GM08714 (cell line): ENCODE results near the gene DPYSL3.

Source experiments
- H3K4me3 ChIP-seq: fragments of 200-500 bp; sonication (Bioruptor generic); 2 replicates; pipeline ENCODE4 v1.5.1; 2014; ENCODE audit warnings: mild to moderate bottlenecking, low read length, inconsistent platforms
- ZNF274 ChIP-seq: IDR thresholded peaks from 2 replicates; pipeline ENCODE4 v1.6.1; 2012; ENCODE audit warnings: mild to moderate bottlenecking, low read depth, low read length

Gene DPYSL3

GRCh38 chr5:147445917-147446316, 64.0 kb downstream of the DPYSL3 start:
- no peak for TF ChIP-seq ZNF274

GRCh38 chr5:147445090-147445489, 64.8 kb downstream of the DPYSL3 start:
- no peak for TF ChIP-seq ZNF274
- H3K4me3 ChIP-seq = no peak overlapping the region

More at GRCh38 chr5:147445917-147446316, 64.0 kb downstream of the DPYSL3 start:
- H3K4me3 ChIP-seq = no peak overlapping the region

GRCh38 chr5:147442224-147442623, 67.6 kb downstream of the DPYSL3 start:
- no peak overlapping the region for H3K4me3 ChIP-seq
- TF ChIP-seq ZNF274 = no peak

- no peak for TF ChIP-seq ZNF274
- H3K4me3 ChIP-seq = no peak overlapping the region
Measured at GRCh38 chr5:147441191-147441695, 68.6 kb downstream of the DPYSL3 start.

- H3K4me3 ChIP-seq = no peak overlapping the region
- no peak for TF ChIP-seq ZNF274
Measured at GRCh38 chr5:147439254-147439653, 70.6 kb downstream of the DPYSL3 start.

- no peak for TF ChIP-seq ZNF274
- no peak overlapping the region for H3K4me3 ChIP-seq
Measured at GRCh38 chr5:147437161-147437596, 72.7 kb downstream of the DPYSL3 start.

GRCh38 chr5:147436596-147436995, 73.3 kb downstream of the DPYSL3 start:
- no peak for TF ChIP-seq ZNF274
- no peak overlapping the region for H3K4me3 ChIP-seq

- TF ChIP-seq ZNF274 = no peak
Measured at GRCh38 chr5:147434049-147434448, 75.8 kb downstream of the DPYSL3 start.

GRCh38 chr5:147432323-147432722, 77.5 kb downstream of the DPYSL3 start:
- no peak overlapping the region for H3K4me3 ChIP-seq
- no peak for TF ChIP-seq ZNF274

More at GRCh38 chr5:147434049-147434448, 75.8 kb downstream of the DPYSL3 start:
- no peak overlapping the region for H3K4me3 ChIP-seq

- TF ChIP-seq ZNF274 = no peak
- H3K4me3 ChIP-seq = no peak overlapping the region
Measured at GRCh38 chr5:147431586-147431985, 78.3 kb downstream of the DPYSL3 start.

- no peak overlapping the region for H3K4me3 ChIP-seq
- TF ChIP-seq ZNF274 = no peak
Measured at GRCh38 chr5:147430628-147431027, 79.2 kb downstream of the DPYSL3 start.

- TF ChIP-seq ZNF274 = no peak
- H3K4me3 ChIP-seq = no peak overlapping the region
Measured at GRCh38 chr5:147427521-147428401, 82.1 kb downstream of the DPYSL3 start.

- no peak for TF ChIP-seq ZNF274
- H3K4me3 ChIP-seq = no peak overlapping the region
Measured at GRCh38 chr5:147426640-147427327, 83.1 kb downstream of the DPYSL3 start.

- no peak for TF ChIP-seq ZNF274
- H3K4me3 ChIP-seq = no peak overlapping the region
Measured at GRCh38 chr5:147418613-147419012, 91.3 kb downstream of the DPYSL3 start.

GRCh38 chr5:147417135-147417813, 92.6 kb downstream of the DPYSL3 start:
- TF ChIP-seq ZNF274 = no peak
- H3K4me3 ChIP-seq = no peak overlapping the region
